AG09319 (cell line): ENCODE measurements around the gene NLGN2.
A peak's percentile ranks its signal among the peaks of the same experiment; 100 is the strongest.

ENCODE experiments used
- DNase-seq: peaks from one replicate; pipeline ENCODE4 v3.0.0-alpha.2; 2010; ENCODE audit warnings: low read depth; ENCODE audit errors: extremely low read depth
- TF ChIP-seq, protein P1 (sequence below): IDR thresholded peaks from 2 replicates; pipeline ENCODE4 v1.5.1; 2011; ENCODE audit warnings: low read depth, mild to moderate bottlenecking, inconsistent platforms, low read length, moderate library complexity

The NLGN2 gene

DNA sequence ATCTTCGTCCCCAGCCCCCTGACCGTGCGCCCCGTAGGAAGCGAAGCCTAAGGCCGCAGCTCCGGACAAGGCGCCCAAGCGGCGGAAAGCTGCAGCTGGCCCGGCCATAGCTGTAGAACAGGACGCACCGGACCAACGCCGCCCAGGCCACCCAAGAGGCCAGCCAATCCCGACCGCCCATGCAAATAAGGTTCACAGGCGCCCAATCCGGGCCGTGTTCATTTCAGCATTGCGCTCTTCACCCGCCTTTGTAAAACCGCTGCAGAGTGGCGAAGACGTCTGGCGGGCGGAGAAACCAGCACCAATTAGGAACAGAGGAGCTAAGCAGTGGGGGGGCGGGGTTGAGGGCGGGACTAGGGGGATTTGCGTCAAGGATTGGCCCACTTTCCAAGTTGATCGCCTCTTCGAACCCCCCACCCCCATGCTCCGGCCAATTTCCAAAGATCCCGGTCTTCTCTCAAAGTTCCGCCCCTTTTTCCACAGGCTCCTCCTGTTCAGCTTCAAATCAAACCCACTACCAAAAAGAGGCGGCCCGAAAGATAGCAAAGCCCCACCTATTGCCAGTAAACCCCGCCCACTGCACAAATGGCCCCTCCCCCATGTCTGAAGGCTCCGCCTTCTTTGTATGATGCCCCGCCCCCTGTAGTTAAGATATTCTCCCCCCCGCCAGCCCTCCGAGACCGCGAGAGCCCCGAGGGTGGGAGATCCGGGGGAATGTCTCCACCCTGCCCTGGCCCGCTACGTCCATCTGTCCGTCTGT, 3.5 kb upstream of the NLGN2 start, which contains the start of gene TMEM256:
Gene TMEM256 (minus strand): TSS at position 121 of the 760 bp plus-strand sequence. CDS start 13 bp downstream, at position 108.
- peak; percentile 99 for DNase-seq
- TF ChIP-seq, protein P1, sequence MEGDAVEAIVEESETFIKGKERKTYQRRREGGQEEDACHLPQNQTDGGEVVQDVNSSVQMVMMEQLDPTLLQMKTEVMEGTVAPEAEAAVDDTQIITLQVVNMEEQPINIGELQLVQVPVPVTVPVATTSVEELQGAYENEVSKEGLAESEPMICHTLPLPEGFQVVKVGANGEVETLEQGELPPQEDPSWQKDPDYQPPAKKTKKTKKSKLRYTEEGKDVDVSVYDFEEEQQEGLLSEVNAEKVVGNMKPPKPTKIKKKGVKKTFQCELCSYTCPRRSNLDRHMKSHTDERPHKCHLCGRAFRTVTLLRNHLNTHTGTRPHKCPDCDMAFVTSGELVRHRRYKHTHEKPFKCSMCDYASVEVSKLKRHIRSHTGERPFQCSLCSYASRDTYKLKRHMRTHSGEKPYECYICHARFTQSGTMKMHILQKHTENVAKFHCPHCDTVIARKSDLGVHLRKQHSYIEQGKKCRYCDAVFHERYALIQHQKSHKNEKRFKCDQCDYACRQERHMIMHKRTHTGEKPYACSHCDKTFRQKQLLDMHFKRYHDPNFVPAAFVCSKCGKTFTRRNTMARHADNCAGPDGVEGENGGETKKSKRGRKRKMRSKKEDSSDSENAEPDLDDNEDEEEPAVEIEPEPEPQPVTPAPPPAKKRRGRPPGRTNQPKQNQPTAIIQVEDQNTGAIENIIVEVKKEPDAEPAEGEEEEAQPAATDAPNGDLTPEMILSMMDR, result no peak; the same call in 1 of the 2 replicates

DNA sequence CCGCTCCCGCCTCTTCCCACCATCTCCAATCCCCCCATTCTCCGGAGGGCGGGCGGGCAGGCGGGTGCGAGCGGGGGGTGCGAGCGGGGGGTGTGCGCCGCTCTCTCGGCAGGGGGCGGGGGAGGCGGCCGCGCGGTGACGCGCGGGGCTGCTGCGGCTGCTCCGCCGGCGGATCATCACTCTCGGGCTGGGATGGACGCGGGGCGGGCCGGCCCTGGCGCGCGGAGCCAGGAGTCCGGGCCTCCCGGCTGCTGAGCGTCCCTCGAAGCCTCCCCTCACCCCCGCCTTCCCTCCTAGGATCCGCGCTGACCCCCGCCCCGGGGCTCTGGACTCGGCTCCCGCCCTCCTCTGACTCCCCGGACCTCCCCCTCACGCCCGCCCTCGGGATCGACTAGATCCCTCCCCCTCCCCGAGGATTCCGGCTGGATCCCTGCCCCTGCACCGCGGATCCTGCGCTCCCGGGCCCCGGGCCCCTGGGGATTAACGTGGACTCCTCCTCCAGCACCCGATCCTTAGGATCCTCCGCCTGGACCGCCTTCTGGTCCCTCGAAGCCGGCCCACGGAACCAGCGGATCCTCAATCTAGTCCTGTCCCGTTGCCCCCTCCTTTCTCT, 2.8 kb upstream of the NLGN2 start:
- no peak for DNase-seq

DNA sequence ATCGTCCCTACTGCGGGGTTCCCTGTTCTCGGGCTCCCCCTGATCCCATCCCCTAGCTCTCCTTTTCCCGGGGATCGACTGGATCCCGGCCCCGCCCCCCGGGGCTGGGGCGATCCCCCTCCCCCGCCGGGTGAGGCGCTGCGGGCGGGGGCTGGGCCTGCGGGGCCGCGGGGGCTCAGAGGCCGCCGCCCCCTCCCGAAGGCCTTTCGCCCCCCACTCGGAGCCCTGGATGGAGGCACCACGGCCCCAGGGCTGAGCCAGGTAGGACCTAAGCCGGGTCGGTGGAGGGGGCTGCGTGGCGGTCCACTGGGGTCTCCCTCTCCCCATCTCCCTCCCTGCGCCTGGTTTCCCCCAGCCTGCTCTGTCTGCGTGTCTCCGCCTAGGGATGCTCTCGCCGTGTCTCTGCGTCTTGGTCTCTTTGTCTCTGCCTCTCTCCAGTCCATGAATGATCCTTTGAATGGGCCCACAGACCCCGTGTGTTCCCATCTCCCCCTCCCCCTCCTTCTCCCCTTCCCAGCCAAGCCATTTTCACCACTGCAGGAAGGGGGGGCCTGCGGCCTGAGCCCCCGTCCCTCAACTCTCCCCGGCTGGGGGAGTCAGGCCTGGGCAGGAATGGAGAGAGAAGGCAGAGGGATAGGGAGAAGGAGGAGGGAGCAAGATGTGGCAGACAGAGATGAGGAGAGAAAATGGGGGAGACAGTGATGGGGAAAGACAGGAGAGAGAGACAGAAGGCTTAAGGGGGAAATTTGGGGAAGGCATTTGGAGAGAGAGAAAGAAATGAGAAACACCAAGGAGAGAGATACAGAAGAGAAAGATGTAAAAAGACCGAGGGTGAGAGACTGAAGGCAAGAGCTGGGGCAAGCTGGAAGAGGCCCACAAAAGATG, 2.1 kb upstream of the NLGN2 start:
- TF ChIP-seq, protein P1, result no peak
- no peak for DNase-seq

More for the DNA sequence above, 2.8 kb upstream of the NLGN2 start:
- TF ChIP-seq, protein P1, result no peak

DNA sequence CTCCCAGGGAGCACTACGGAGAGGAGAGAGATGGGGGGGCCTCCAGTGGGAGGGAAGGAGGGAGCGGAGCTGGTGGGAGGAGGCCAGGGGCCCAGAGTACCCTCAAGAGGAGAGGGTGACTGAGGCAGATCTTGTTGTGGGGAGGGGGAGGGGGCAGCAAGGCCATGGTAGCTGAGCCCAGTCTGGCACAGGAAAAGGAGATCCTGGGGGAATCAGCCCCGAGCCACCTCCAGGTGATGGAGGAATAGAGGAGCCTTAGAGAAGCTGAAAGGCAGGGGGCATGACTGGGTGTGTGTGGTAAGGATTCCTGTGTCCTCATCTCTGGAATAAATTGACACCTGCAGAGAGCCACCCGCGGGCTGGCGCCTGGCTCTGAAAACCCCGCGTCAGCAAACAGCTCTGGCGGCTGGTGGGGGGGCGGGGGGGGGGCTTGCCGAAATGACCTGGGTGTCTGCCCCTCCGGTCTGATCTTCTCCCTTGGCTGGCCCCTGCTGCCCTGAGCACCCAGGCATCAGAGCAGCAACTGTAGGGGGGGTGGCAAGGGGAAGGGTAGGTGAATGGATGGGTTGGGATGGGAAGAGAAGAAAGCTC, 1.3 kb upstream of the NLGN2 start:
- TF ChIP-seq, protein P1, result no peak
- no peak for DNase-seq

DNA sequence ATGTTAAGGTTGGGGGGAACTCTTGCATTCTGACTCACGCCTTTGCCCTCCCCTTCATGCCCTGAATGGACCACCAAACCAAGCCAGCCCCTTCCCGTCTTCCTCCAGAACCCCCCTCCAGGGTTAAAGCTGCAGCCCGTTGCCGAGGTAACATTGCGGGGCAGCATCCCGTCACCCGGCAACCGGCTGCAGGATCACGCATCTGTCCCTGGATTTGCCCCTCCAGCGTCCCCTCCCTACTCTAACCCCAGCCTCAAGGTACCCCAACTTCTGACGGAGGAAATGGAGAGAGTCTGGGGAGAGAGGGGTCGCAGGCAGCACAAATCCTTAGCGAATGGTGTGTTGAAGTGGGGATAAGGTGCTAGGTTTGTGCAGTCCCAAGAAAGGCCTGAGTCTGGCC, 563 bp upstream of the NLGN2 start:
- DNase-seq, result no peak
- TF ChIP-seq, protein P1, result no peak

DNA sequence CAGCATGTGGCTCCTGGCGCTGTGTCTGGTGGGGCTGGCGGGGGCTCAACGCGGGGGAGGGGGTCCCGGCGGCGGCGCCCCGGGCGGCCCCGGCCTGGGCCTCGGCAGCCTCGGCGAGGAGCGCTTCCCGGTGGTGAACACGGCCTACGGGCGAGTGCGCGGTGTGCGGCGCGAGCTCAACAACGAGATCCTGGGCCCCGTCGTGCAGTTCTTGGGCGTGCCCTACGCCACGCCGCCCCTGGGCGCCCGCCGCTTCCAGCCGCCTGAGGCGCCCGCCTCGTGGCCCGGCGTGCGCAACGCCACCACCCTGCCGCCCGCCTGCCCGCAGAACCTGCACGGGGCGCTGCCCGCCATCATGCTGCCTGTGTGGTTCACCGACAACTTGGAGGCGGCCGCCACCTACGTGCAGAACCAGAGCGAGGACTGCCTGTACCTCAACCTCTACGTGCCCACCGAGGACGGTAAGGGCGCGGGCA, 645 bp downstream of the NLGN2 start:
- TF ChIP-seq, protein P1, result no peak
- no peak for DNase-seq
